ENCODE measurements around the gene RYK.

DNA sequence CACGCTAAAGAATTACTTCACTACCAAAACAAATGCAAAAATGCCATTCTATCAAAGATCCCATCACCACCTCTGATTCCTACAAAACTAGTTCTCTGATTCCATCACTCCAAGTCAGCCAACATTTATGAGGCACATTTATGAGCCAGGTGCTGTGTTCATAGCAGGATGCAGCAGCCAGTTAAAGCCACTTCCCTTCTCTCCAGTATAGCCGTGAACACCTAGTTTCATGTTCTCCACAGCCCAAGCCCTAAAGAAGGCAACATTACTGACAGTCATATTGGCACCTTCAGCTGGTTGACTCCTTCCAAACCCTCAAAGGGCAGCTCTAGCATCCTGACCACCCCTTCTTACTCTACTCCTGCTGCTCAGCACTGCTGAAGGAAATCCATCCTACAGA is 36.4 kb downstream of the RYK start:
- TF ChIP-seq, protein P1, sequence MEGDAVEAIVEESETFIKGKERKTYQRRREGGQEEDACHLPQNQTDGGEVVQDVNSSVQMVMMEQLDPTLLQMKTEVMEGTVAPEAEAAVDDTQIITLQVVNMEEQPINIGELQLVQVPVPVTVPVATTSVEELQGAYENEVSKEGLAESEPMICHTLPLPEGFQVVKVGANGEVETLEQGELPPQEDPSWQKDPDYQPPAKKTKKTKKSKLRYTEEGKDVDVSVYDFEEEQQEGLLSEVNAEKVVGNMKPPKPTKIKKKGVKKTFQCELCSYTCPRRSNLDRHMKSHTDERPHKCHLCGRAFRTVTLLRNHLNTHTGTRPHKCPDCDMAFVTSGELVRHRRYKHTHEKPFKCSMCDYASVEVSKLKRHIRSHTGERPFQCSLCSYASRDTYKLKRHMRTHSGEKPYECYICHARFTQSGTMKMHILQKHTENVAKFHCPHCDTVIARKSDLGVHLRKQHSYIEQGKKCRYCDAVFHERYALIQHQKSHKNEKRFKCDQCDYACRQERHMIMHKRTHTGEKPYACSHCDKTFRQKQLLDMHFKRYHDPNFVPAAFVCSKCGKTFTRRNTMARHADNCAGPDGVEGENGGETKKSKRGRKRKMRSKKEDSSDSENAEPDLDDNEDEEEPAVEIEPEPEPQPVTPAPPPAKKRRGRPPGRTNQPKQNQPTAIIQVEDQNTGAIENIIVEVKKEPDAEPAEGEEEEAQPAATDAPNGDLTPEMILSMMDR (IDR thresholded peaks at IDR 0.05), result no peak
- no peak for TF ChIP-seq POLR2A (IDR thresholded peaks at IDR 0.05)

Measured in testis (tissue), 2 donors.